Left ventricle myocardium superior (tissue), 1 donor: ENCODE results near the gene GNB1L. TPM values are rescaled to one million over a fixed set of nuclear protein-coding genes. Genes with fewer than 3 reads are reported as not detected.

Experiments
- ATAC-seq: fragments of 200-7000 bp; cut with Tn5 transposase; one replicate; pipeline ENCODE4 v1.9.1; 2020; ENCODE audit warnings: mild to moderate bottlenecking, moderate library complexity
- DNase-seq: peaks from one replicate; pipeline ENCODE4 v3.0.0-alpha.2; 2020
- intact Hi-C: fragments of 100-400 bp; cut with micrococcal nuclease; formaldehyde crosslinking; loops from one replicate; pipeline ENCODE4 v1.11.0; 2022
- total RNA-seq: library from RNA; stranded (reverse); fragmentation: NEBNext Ultra II Directional; extraction: Animal tissue kit (Norgen Biotek cat#: 25700); gene quantifications from one replicate; pipeline ENCODE4 v1.2.1, GENCODE V29; 2021
- donor health status: DM: no; HTN: yes; CAD: no; lungs with severe emphysema.

The GNB1L gene
- total RNA-seq, 1 donor from 2014 or later = 3.4 TPM

- intact Hi-C loops = no loop called here
- no peak for ATAC-seq
- no peak for DNase-seq
Measured at GRCh38 chr22:19753090-19753842, 101.4 kb downstream of the GNB1L start.

GRCh38 chr22:19751497-19752245 is 103.0 kb downstream of the GNB1L start:
- DNase-seq = no peak
- no peak for ATAC-seq
- intact Hi-C loops = no loop called here

- DNase-seq = no peak
- ATAC-seq = no peak
- intact Hi-C loops = no loop called here
Measured at GRCh38 chr22:19750507-19751490, 103.9 kb downstream of the GNB1L start.

GRCh38 chr22:19749876-19750275 is 104.8 kb downstream of the GNB1L start:
- DNase-seq (no peak), ATAC-seq (no peak)
- intact Hi-C loops = no loop called here

GRCh38 chr22:19748991-19749664 is 105.5 kb downstream of the GNB1L start:
- intact Hi-C loops = no loop called here
- DNase-seq (no peak), ATAC-seq (no peak)

- DNase-seq (no peak), ATAC-seq (no peak)
- intact Hi-C loops = no loop called here
Measured at GRCh38 chr22:19748139-19748538, 106.5 kb downstream of the GNB1L start.

- no peak for DNase-seq
- intact Hi-C loops = no loop called here
- ATAC-seq = no peak
Measured at GRCh38 chr22:19747551-19747950, 107.1 kb downstream of the GNB1L start.

GRCh38 chr22:19746726-19747125 is 107.9 kb downstream of the GNB1L start:
- intact Hi-C loops = no loop called here
- no peak for DNase-seq
- ATAC-seq = no peak

- DNase-seq (peak; percentile 87), ATAC-seq (peak; percentile 94)
- intact Hi-C loops = no loop called here
Measured at GRCh38 chr22:19745155-19746101, 109.2 kb downstream of the GNB1L start.

- ATAC-seq (no peak), DNase-seq (no peak)
- intact Hi-C loops = no loop called here
Measured at GRCh38 chr22:19744350-19745006, 110.2 kb downstream of the GNB1L start.

- DNase-seq = no peak
- no peak for ATAC-seq
- intact Hi-C loops = no loop called here
Measured at GRCh38 chr22:19743651-19744050, 111.0 kb downstream of the GNB1L start.

GRCh38 chr22:19743081-19743480 is 111.6 kb downstream of the GNB1L start:
- DNase-seq (no peak), ATAC-seq (no peak)
- intact Hi-C loops = no loop called here

- intact Hi-C loops = no loop called here
- DNase-seq (no peak), ATAC-seq (no peak)
Measured at GRCh38 chr22:19742160-19743066, 112.3 kb downstream of the GNB1L start.

GRCh38 chr22:19741053-19741452 is 113.6 kb downstream of the GNB1L start:
- ATAC-seq (no peak), DNase-seq (no peak)
- intact Hi-C loops = no loop called here

- DNase-seq = no peak
- no peak for ATAC-seq
- intact Hi-C loops = no loop called here
Measured at GRCh38 chr22:19740586-19740985, 114.1 kb downstream of the GNB1L start.

GRCh38 chr22:19739911-19740449 is 114.7 kb downstream of the GNB1L start:
- ATAC-seq (no peak), DNase-seq (no peak)

More at GRCh38 chr22:19739911-19740449, 114.7 kb downstream of the GNB1L start:
- intact Hi-C loops = no loop called here
